MM.1S (cell line): ENCODE measurements around the gene KCNJ12.

Source experiments
- CTCF ChIP-seq: fragments of 300-600 bp; sonication (generic); IDR thresholded peaks from 2 replicates; pipeline ENCODE4 v1.5.1; 2016; ENCODE audit warnings: antibody characterized with exemption, low read length, mixed read lengths
- EZH2 ChIP-seq: fragments of 300-600 bp; sonication (generic); optimal IDR thresholded peaks from 2 replicates; pipeline ENCODE3; 2017; ENCODE audit warnings: low read depth, mild to moderate bottlenecking, antibody characterized with exemption, low read length, mixed read lengths
- EZH2phosphoT487 ChIP-seq: fragments of 300-600 bp; sonication (generic); IDR thresholded peaks from 2 replicates; pipeline ENCODE4 v1.6.1; 2018; ENCODE audit warnings: antibody characterized with exemption, low read length

GRCh38 chr17:21390294-21390693 lies 14.1 kb downstream of the KCNJ12 start:
- TF ChIP-seq CTCF (no peak), EZH2 (no peak), EZH2phosphoT487 (no peak)
